Measurements from ENCODE around the gene GAK. TPM values are rescaled to one million over a fixed set of nuclear protein-coding genes. Genes with fewer than 3 reads are reported as not detected.

Gene GAK
- total RNA-seq, 4 donors from 2014 or later: 50.6 to 1,098 (median 104) TPM

DNA sequence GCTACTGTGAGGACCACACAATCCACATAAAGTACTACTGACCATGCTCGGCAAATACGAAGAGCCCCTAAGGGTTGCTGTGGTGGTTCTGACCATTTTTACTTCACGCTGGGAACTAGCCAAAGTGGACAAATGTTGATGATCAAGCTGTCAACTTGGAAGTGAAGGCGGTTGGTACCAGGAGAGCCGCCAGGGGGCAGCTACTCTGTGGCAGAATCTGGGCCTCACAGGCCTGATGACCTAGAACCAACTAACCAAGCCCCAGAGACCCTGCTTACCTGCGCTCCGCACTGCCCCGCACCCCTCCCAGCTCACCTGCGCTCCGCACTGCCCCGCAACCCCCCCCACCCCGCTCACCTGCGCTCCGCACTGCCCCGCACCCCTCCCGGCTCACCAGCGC is 5.6 kb downstream of the GAK start:
- H3K9me3 ChIP-seq: no peaks in the 10 kb centered on the region
- DNase-seq: no peak
- intact Hi-C loops (cut with DNase I; ENCODE audit: low total_unique reads): no loop called here
- TF ChIP-seq, protein P1, sequence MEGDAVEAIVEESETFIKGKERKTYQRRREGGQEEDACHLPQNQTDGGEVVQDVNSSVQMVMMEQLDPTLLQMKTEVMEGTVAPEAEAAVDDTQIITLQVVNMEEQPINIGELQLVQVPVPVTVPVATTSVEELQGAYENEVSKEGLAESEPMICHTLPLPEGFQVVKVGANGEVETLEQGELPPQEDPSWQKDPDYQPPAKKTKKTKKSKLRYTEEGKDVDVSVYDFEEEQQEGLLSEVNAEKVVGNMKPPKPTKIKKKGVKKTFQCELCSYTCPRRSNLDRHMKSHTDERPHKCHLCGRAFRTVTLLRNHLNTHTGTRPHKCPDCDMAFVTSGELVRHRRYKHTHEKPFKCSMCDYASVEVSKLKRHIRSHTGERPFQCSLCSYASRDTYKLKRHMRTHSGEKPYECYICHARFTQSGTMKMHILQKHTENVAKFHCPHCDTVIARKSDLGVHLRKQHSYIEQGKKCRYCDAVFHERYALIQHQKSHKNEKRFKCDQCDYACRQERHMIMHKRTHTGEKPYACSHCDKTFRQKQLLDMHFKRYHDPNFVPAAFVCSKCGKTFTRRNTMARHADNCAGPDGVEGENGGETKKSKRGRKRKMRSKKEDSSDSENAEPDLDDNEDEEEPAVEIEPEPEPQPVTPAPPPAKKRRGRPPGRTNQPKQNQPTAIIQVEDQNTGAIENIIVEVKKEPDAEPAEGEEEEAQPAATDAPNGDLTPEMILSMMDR (IDR thresholded peaks at IDR 0.05): peak in 1 of 4 experiments; percentile 13
- TF ChIP-seq POLR2A (IDR thresholded peaks at IDR 0.05): no peak
- no peaks in the 10 kb centered on the region for H3K27me3 ChIP-seq
- no peaks in the 10 kb centered on the region for H3K36me3 ChIP-seq
- no peak overlapping the region for H3K27ac ChIP-seq
- peaks cover 7 to 24% of the 10 kb centered on the region in 2 donors for H3K4me1 ChIP-seq
- no peak overlapping the region for H3K4me3 ChIP-seq

GRCh38 chr4:925771-926500 is 6.2 kb downstream of the GAK start:
- Histone ChIP-seq H3K27ac (peak overlapping the region in 1 of 2 donors; percentile 26), H3K36me3 (no peaks in the 10 kb centered on the region), H3K9me3 (no peaks in the 10 kb centered on the region), H3K27me3 (no peaks in the 10 kb centered on the region), H3K4me1 (peaks cover 5 to 21% of the 10 kb centered on the region in 2 donors), H3K4me3 (no peak overlapping the region)
- no peak for DNase-seq
- TF ChIP-seq POLR2A (IDR thresholded peaks at IDR 0.05): no peak
- TF ChIP-seq, protein P1 (IDR thresholded peaks at IDR 0.05): no peak
- intact Hi-C loops (cut with DNase I; ENCODE audit: low total_unique reads): no loop called here

DNA sequence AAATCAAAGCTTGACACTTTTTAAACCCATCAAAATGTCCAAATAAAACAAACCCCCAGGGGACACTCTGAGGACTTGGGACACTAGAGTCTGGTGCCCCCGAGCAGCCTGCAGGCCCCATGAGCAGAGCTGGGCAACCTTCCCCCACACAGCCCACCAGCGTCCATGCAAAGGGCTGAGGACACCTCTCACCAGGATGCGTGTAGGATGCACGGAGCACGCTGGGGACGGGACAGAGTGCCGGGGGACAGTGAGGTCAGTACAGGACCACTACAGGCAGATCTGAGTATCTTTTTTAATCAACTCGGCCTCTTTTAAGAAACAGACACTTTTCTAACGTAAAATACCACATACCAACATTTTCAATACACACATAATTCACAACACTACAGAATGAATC is 6.9 kb downstream of the GAK start:
- Histone ChIP-seq H3K27me3 (no peaks in the 10 kb centered on the region), H3K4me1 (peaks cover 0 to 14% of the 10 kb centered on the region in 2 donors), H3K36me3 (no peaks in the 10 kb centered on the region), H3K4me3 (no peak overlapping the region), H3K9me3 (no peaks in the 10 kb centered on the region), H3K27ac (peak overlapping the region; percentile 26 to 33)
- no peak for DNase-seq
- intact Hi-C loops (cut with DNase I; ENCODE audit: low total_unique reads): no loop called here
- TF ChIP-seq POLR2A (IDR thresholded peaks at IDR 0.05): no peak
- TF ChIP-seq, protein P1 (IDR thresholded peaks at IDR 0.05): no peak

GRCh38 chr4:924107-925096 is 7.7 kb downstream of the GAK start:
- DNase-seq: no peak
- Histone ChIP-seq H3K9me3 (no peaks in the 10 kb centered on the region), H3K4me1 (peaks cover 0 to 9% of the 10 kb centered on the region in 2 donors), H3K36me3 (no peaks in the 10 kb centered on the region), H3K27me3 (no peaks in the 10 kb centered on the region), H3K27ac (peak overlapping the region in 1 of 2 donors; percentile 36), H3K4me3 (no peak overlapping the region)
- no peak for TF ChIP-seq POLR2A (IDR thresholded peaks at IDR 0.05)
- TF ChIP-seq, protein P1 (IDR thresholded peaks at IDR 0.05): no peak
- intact Hi-C loops (cut with DNase I; ENCODE audit: low total_unique reads): no loop called here
